B cell (primary cell): ENCODE measurements around the gene LBHD1.

ENCODE experiments used
- EZH2 ChIP-seq: IDR thresholded peaks from 2 replicates; pipeline ENCODE4 v1.6.1; 2012; ENCODE audit warnings: borderline replicate concordance, low read depth, mild to moderate bottlenecking, moderate library complexity, low read length; ENCODE audit not compliant: insufficient read depth, poor library complexity, severe bottlenecking
- TF ChIP-seq, protein P1 (sequence below): fragments of 200-600 bp; IDR thresholded peaks from one replicate; pipeline ENCODE4 v1.8.0; 2022; ENCODE audit warnings: antibody characterized with exemption, mild to moderate bottlenecking

DNA sequence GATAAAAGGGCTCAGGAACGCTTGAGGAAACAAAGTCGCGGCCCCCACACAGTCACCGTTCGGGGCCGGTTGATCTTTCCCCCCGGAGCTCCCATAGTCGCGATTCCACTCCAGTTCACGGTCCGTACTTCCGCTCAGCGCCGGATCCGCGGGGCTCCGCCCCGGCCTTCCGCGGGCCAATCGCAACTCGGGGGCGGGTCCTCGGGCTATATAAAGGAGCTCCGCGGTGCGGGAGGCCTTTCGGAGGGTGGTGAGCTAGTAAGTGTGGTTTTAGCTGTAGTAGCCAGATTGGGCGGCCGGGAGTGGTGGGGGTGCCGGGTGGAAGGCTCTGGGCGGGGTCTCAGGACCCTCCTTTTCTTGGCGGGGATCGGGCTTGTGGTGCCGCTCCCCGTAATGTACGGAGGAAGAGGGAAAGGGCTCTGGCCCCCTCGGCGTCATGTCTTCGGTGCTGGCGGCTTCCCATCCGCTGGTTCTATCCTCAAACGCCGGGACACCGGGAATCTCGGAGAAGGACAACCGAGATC lies 6.9 kb downstream of the LBHD1 start, which contains the start of the genes C11orf98 and CSKMT:
- TF ChIP-seq, protein P1, sequence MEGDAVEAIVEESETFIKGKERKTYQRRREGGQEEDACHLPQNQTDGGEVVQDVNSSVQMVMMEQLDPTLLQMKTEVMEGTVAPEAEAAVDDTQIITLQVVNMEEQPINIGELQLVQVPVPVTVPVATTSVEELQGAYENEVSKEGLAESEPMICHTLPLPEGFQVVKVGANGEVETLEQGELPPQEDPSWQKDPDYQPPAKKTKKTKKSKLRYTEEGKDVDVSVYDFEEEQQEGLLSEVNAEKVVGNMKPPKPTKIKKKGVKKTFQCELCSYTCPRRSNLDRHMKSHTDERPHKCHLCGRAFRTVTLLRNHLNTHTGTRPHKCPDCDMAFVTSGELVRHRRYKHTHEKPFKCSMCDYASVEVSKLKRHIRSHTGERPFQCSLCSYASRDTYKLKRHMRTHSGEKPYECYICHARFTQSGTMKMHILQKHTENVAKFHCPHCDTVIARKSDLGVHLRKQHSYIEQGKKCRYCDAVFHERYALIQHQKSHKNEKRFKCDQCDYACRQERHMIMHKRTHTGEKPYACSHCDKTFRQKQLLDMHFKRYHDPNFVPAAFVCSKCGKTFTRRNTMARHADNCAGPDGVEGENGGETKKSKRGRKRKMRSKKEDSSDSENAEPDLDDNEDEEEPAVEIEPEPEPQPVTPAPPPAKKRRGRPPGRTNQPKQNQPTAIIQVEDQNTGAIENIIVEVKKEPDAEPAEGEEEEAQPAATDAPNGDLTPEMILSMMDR, result no peak
- TF ChIP-seq EZH2, result no peak
